Activated CD4-positive, alpha-beta T cell treated with anti-CD3 and anti-CD28 coated beads, Interleukin-2, amount 10 ng/mL, durations not matched to agents 24 days and 14 days (primary cell): ENCODE data around the gene JAKMIP1. TPM values are rescaled to one million over a fixed set of nuclear protein-coding genes. Genes with fewer than 3 reads are reported as not detected.
A peak's percentile ranks its signal among the peaks of the same experiment; 100 is the strongest.

Experiments
- DNase-seq: peaks from one replicate; pipeline ENCODE4 v3.0.0; 2022
- H3K27ac Mint-ChIP-seq: one replicate; pipeline ENCODE4 v1.8.0; 2022; ENCODE audit warnings: mild to moderate bottlenecking, mixed read lengths
- H3K27me3 Mint-ChIP-seq: one replicate; pipeline ENCODE4 v1.8.0; 2022; ENCODE audit warnings: mixed read lengths
- H3K36me3 Mint-ChIP-seq: one replicate; pipeline ENCODE4 v1.8.0; 2022; ENCODE audit warnings: low read depth, mild to moderate bottlenecking, mixed read lengths
- H3K4me1 Mint-ChIP-seq: one replicate; pipeline ENCODE4 v1.8.0; 2021; ENCODE audit warnings: mixed read lengths
- H3K4me3 Mint-ChIP-seq: one replicate; pipeline ENCODE4 v1.8.0; 2022; ENCODE audit warnings: mild to moderate bottlenecking, moderate library complexity, mixed read lengths
- H3K9me3 Mint-ChIP-seq: one replicate; pipeline ENCODE4 v1.8.0; 2021; ENCODE audit warnings: mixed read lengths
- intact Hi-C: fragments of 100-400 bp; cut with micrococcal nuclease; formaldehyde crosslinking; loops from one replicate; pipeline ENCODE4 v1.15.1; 2023
- total RNA-seq: library from RNA; stranded (reverse); gene quantifications from 2 replicates; pipeline ENCODE4 v1.2.3, GENCODE V29; 2022

The JAKMIP1 gene
- total RNA-seq, 1 donor from 2014 or later: 10.3 TPM

DNA sequence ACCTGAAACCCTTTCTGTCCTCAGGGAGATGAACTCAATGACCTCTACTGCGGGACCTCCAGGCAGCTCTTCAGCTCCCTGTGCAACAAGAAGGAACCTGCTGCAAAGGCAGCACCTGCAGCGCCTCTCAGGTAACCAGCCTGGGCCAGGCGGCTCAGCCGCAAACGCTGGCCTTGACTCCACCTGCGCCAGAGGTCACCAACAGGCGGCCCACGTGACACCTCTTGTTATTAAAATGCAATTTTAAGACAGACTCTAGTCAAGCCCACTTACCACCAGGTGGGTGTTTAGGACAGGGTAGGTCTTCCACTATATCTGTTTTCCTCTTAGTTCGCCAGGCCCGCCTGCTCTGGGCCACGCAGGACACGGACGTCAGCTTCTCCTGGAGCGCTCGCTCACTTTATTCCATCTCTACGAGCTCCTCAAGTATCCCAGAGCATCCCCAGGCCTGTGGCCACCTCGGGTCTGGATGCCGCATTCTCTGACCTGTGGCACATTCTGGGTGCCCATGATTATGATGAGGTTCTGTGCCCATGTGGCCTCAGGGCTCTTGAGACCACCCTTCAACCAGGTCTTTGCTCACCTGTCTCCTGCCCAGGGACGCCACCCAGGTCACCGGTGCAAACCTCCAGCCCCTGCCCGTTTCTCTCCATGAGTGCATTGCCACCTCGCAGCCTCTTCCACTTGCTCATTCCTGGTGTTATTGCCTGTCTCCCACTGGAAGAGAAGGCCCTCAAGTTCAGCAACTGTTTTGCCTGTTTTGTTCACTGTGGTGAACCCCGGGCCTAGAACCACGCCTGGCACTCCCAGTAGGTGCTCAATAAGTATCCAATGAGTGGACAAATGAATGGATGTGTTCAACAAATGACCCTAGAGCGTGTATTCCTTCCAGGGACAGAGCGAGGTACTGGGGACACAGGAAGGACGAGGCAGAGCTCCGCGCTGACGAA lies 32.8 kb upstream of the JAKMIP1 start:
- H3K36me3 Mint-ChIP-seq: no peaks in the 10 kb centered on the region
- peaks cover 4% of the 10 kb centered on the region for H3K27me3 Mint-ChIP-seq
- no peaks in the 10 kb centered on the region for H3K9me3 Mint-ChIP-seq
- intact Hi-C loops: no loop called here
- H3K4me3 Mint-ChIP-seq: no peak overlapping the region
- no peaks in the 10 kb centered on the region for H3K4me1 Mint-ChIP-seq
- DNase-seq: no peak
- no peak overlapping the region for H3K27ac Mint-ChIP-seq

DNA sequence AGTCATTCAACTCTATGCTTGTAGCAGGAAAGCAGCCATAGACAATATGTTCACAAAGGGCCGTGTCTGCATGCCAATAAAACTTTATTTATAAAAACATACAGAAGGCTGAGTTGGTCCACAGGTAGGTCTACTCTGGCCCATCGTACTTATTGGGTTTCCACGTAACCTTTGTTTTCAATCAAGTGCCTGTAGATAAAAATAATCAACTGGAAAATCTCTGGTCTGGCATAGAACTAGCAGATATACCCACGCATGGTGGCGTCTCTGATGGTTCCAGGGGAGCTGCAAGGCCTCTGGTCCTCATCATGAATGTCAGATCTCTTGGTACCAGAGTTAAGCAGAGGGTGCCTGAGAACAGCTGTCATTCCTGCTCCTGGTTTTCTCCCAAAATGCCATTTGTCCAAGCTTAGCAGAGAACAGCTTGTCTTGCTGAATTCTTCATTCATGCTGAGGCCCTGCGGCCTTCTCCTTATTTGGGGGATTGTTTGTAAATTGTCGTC lies 31.4 kb upstream of the JAKMIP1 start:
- intact Hi-C loops: no loop called here
- Mint-ChIP-seq H3K27ac (no peak overlapping the region), H3K36me3 (no peaks in the 10 kb centered on the region), H3K4me3 (no peak overlapping the region), H3K9me3 (no peaks in the 10 kb centered on the region), H3K4me1 (no peaks in the 10 kb centered on the region), H3K27me3 (peaks cover 2% of the 10 kb centered on the region)
- no peak for DNase-seq

DNA sequence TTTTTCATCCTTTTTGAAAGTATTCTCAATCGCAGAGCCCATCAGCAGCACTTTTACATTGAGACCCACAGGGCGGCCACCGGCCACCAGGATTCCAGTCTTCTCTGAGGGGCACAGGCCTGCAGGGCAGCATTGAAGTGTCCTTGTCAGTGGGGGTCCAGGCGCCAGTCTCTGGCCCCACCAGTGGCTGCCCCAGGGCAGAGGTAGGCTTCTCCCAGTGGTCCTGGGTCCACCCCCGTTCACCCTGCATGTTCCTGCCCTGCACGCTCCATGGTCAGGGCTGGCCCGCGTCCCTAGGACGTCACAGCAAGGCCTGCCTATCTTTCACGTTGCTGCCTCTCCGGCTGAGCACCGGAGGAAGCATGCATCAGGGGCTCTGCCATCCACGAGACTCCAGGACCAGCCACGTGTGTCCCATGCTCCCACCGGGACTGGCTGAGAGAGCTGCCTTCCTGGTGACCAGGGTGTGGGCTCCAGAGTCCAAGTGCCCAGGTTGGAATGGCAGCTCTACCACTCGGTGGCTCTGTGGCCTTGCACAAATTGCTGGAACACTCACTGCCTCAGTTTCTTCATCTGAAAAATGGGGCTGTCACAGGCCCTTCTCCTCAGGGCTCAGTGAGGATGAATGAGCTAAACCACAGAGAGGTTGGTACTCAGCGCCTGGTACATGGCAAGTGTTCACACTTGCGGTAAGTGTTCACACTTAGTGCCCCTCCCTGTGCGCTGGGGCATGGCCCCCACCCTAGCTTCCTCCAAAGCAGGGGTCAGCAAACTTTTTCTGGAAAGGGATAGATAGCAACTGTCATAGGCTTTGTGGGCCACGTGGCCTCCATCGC lies 30.7 kb upstream of the JAKMIP1 start:
- Mint-ChIP-seq H3K9me3 (no peaks in the 10 kb centered on the region), H3K36me3 (no peaks in the 10 kb centered on the region), H3K4me3 (no peak overlapping the region), H3K4me1 (no peaks in the 10 kb centered on the region), H3K27me3 (peaks cover 2% of the 10 kb centered on the region), H3K27ac (no peak overlapping the region)
- DNase-seq: no peak
- intact Hi-C loops: no loop called here

DNA sequence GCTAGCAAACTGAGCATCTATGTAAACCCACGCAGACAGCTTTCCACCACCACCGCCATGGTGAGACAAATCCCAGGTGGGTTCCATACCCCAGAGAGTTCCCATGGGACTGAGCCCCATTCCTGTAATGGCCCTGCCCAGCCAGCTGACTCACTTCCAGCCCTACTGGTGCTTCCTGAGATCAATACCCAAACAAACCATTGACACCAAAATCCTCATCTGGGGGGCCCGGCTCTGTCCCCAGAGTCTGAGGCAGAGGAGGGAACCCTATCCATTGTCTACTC lies 30.1 kb upstream of the JAKMIP1 start:
- Mint-ChIP-seq H3K27ac (no peak overlapping the region), H3K9me3 (no peaks in the 10 kb centered on the region), H3K4me1 (no peaks in the 10 kb centered on the region), H3K4me3 (no peak overlapping the region), H3K36me3 (no peaks in the 10 kb centered on the region), H3K27me3 (peaks cover 4% of the 10 kb centered on the region)
- DNase-seq: no peak
- intact Hi-C loops: no loop called here

DNA sequence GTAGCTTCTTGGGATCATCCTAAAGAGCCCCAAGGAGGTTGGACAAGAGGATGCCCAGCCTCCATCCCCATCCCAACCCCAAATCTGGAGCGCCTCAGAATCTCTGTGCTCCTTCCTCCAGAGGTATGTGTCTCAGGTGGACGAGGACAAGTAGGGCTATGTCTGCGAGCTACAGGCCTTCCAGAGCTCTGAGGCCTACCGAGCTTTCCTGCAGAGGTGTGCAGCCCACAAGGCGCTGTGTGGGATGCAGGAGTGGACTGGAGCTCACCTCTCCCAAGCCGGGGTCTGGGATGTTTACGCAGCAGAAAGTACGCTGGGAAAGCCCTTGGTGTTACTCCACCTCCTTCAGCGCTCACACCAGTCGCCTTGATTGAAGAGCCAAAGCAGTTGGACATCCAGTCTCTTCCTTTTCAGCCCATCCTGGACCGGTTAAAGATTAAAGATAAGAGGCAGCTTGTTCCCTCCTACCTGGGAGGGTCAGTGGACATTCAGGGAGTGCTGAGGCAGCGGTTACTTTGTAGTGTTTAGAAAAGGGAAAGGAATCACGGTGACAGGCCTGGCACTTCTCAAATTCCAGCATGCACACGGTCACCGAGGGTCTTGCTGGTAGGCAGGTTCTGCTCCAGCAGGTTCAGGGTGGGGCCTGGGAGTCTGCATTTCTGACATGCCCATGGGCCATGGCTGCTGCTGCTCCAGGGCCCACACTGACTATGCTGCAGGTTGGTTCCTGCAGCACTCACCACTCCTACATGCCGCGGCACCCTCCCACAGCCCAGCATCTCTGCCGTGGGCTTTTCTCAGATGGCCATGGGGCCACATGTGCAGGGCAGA lies 29.5 kb upstream of the JAKMIP1 start:
- no peak for DNase-seq
- H3K4me3 Mint-ChIP-seq: no peak overlapping the region
- no peak overlapping the region for H3K27ac Mint-ChIP-seq
- no peaks in the 10 kb centered on the region for H3K36me3 Mint-ChIP-seq
- H3K27me3 Mint-ChIP-seq: peaks cover 7% of the 10 kb centered on the region
- intact Hi-C loops: no loop called here
- no peaks in the 10 kb centered on the region for H3K9me3 Mint-ChIP-seq
- H3K4me1 Mint-ChIP-seq: no peaks in the 10 kb centered on the region

DNA sequence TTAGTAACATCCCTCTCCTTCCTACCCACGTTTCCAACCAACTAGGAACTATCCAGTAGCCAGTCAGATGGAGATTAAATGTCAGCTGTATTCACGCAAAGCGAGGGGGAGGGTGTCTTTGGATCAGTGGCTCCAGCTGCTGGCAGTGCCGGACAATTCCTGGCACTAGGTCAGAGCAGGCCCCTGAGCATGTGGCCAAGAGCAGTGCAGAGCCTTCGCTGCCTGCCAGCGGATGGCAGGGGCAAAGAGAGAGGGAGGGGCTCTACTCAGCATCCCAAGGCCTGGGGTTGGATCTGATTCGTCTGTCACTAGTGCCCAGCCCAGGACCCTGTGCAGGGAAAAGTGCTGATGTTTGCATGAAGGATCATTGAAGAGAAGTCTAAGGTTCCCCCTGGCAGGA lies 28.7 kb upstream of the JAKMIP1 start:
- intact Hi-C loops: no loop called here
- H3K27ac Mint-ChIP-seq: no peak overlapping the region
- H3K36me3 Mint-ChIP-seq: no peaks in the 10 kb centered on the region
- no peaks in the 10 kb centered on the region for H3K4me1 Mint-ChIP-seq
- no peaks in the 10 kb centered on the region for H3K9me3 Mint-ChIP-seq
- peaks cover 11% of the 10 kb centered on the region for H3K27me3 Mint-ChIP-seq
- no peak overlapping the region for H3K4me3 Mint-ChIP-seq
- no peak for DNase-seq

DNA sequence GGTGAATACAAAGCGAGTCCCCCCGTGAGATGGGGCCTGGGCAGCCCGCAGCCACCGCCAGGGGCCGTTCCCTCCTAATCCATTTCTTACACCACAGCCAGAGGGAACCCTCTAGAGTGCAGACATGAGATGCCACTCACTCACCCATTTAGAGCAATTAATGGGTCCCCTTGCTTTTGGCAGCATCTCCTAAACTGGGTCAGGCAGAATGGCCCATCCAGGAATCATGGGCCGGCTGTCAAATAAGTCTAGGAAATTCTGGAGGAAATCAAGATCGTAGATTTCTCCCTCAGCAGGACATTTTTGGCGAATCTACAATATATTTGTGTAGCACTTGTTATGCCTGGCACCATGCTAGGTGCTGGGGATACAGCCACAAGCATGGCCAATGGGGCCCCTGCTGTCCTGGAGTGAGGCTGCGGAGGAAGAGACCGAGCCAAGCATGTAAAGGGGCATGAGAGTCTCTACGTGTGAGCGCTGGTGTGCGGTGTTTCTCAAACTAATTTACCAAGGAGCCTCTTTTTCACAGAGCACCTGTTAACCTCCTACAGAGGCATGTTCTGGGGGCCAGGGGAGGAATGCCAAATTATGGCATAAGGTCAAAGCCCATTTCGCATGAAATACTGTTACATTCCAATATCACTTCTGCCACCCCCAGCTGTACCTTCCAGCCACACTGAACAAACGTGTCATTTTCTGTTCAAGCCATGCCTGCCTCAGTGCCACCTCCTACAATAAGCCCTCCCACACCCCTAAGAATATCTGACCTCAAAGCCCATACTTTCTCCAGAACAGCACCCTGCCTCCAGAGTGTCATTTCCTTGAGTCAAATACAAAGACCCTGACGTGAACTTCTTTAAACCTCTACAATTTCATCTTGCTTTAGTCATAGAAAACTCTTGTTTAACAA lies 28.1 kb upstream of the JAKMIP1 start:
- DNase-seq: no peak
- Mint-ChIP-seq H3K4me1 (no peaks in the 10 kb centered on the region), H3K27ac (no peak overlapping the region), H3K4me3 (no peak overlapping the region), H3K9me3 (no peaks in the 10 kb centered on the region), H3K27me3 (peaks cover 17% of the 10 kb centered on the region), H3K36me3 (no peaks in the 10 kb centered on the region)
- intact Hi-C loops: no loop called here

DNA sequence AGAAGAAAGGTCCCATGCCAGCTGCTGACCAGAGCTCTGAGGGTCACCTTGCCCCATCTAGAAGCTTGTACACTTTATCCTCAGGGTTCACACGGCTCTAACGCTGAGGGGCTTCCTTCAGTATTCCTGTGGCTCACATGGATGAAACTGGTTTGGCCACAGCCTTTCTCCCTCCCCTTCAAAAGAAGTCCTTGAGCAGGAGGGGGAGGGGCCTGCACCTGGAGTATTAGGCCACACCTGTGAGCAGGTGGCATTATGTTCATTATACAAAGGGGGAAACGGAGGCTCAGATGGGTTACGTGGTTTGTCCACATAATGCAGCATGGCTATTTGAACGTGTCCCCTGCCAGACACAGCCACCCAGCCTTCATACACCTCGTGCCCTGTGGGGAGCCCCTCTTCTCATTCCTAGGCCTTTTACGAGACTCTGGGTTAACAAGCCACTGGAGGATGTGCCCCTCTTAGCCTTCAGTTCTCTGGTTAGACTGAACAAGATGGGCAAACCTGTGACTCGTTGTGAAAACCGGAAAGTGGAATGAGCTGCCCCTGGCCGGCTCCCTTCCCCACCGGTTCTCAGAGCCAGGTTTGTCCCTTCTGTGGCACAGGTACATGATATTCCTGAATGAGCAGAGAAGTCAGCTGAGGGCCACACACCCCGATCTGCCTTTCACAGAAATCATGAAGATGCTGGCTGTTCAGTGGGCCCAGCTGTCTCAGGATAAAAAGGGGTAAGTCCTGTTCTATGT lies 27.2 kb upstream of the JAKMIP1 start:
- intact Hi-C loops: no loop called here
- Mint-ChIP-seq H3K27me3 (peaks cover 24% of the 10 kb centered on the region), H3K9me3 (no peaks in the 10 kb centered on the region)

DNA sequence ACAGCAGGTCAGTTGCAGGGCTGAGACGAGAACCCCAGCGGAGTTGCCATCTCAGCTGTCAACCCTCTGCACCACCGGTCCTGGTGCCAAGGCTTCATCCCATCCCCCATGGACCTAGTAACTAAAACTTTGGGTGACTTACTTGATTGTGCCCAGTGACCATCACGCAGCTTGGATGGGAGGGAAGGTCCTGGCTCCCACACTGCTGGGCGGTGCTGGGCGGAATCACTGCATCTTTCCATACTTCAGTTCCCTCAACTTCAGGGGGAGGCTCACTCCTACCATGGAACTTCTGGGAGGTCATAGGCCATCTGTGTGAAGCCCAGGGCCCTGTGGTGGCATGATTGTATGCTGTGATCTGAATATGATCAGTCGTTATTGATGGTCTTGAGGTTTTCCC lies 26.2 kb upstream of the JAKMIP1 start:
- Mint-ChIP-seq H3K36me3 (peaks cover 1% of the 10 kb centered on the region), H3K4me1 (no peaks in the 10 kb centered on the region), H3K9me3 (peaks cover 1% of the 10 kb centered on the region), H3K27me3 (peaks cover 28% of the 10 kb centered on the region), H3K4me3 (no peak overlapping the region), H3K27ac (no peak overlapping the region)
- intact Hi-C loops: no loop called here
- no peak for DNase-seq

More for the DNA sequence above, 27.2 kb upstream of the JAKMIP1 start:
- DNase-seq: no peak
- Mint-ChIP-seq H3K4me1 (no peaks in the 10 kb centered on the region), H3K27ac (no peak overlapping the region), H3K4me3 (no peak overlapping the region), H3K36me3 (no peaks in the 10 kb centered on the region)

DNA sequence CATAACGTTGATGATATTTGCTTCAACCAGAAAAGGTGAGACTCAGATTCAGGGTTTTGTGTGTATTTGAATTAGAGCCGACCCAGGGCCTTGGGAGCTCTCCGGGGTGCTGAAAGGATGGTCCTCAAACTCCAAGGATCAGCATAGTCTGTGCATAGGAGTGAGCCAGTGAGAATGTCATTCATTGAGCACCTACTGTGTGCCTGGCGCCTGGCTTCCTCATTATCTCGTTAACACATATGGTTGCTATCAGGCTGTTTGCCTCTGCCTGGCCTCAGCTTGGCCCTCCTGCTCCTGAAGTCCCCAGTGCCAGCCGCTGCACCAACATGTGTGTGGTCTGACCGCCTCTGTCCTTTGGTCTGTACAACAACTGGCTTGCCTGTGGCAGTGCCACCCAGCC lies 25.1 kb upstream of the JAKMIP1 start:
- H3K27ac Mint-ChIP-seq: no peak overlapping the region
- peaks cover 38% of the 10 kb centered on the region for H3K27me3 Mint-ChIP-seq
- no peak overlapping the region for H3K4me3 Mint-ChIP-seq
- peaks cover 4% of the 10 kb centered on the region for H3K36me3 Mint-ChIP-seq
- DNase-seq: peak; percentile 77
- intact Hi-C loops: no loop called here
- no peaks in the 10 kb centered on the region for H3K4me1 Mint-ChIP-seq
- H3K9me3 Mint-ChIP-seq: peaks cover 11% of the 10 kb centered on the region

DNA sequence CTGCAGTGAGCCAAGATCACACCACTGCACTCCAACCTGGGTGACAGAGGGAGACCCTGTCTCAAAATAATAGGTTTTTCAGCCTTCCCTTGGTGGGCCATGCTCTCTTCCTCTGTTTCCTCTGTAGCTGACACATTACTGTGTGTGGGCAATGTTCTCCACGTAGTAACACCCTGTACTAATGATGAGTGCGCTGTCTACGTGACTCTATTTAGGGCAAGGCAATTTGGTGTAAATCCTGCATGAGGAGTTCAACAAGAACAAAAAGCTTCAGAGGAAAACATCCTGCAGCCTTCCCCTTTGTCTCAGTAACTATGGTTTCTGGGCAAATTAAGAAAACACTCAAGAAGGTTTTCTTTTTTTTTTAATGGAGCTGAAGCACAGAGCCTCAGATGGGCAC lies 24.4 kb upstream of the JAKMIP1 start:
- no peak for DNase-seq
- Mint-ChIP-seq H3K4me3 (no peak overlapping the region), H3K36me3 (peaks cover 4% of the 10 kb centered on the region), H3K27ac (no peak overlapping the region), H3K27me3 (peaks cover 43% of the 10 kb centered on the region), H3K9me3 (peaks cover 11% of the 10 kb centered on the region), H3K4me1 (no peaks in the 10 kb centered on the region)
- intact Hi-C loops: no loop called here

DNA sequence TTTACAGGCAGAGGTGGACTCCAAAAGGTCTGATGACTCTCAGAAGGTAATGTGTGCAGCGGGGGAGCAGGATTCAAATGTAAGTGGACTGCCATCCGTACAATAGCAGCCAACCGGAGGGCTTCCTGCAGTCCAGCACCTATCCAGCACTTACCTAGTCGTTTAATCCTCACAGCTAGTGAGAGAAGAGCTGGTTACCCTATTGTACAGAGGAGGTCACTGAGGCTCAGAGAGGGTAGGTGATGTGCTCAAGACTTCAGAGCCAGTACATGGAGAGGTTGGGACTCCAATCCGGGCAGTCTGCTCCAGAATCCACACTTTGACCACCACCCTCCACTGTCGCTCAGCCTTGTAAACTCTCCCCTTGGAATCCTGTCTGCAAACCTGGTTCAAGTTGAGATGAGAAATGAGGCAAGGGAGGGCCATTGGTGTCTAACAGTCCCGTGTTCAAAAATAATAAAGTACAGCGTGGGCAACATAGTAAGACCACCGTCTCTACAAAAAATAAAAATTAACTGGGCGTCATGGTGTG lies 22.5 kb upstream of the JAKMIP1 start:
- H3K9me3 Mint-ChIP-seq: peaks cover 11% of the 10 kb centered on the region
- no peak overlapping the region for H3K4me3 Mint-ChIP-seq
- H3K36me3 Mint-ChIP-seq: peaks cover 4% of the 10 kb centered on the region
- peaks cover 56% of the 10 kb centered on the region for H3K27me3 Mint-ChIP-seq
- DNase-seq: no peak
- H3K4me1 Mint-ChIP-seq: no peaks in the 10 kb centered on the region
- H3K27ac Mint-ChIP-seq: no peak overlapping the region
- intact Hi-C loops: no loop called here
